ENCODE data around the gene CAPZB.
A peak's percentile ranks its signal among the peaks of the same experiment; 100 is the strongest.

Gene CAPZB

GRCh38 chr1:19483261-19483660 lies 2.1 kb downstream of the CAPZB start:
- H3K36me3 Mint-ChIP-seq (ENCODE audit: low read depth): peaks cover 13% of the 10 kb centered on the region
- no peaks in the 10 kb centered on the region for H3K9me3 Mint-ChIP-seq
- H3K4me3 Mint-ChIP-seq: peak overlapping the region; percentile 96 to 98 (median 97)

DNA sequence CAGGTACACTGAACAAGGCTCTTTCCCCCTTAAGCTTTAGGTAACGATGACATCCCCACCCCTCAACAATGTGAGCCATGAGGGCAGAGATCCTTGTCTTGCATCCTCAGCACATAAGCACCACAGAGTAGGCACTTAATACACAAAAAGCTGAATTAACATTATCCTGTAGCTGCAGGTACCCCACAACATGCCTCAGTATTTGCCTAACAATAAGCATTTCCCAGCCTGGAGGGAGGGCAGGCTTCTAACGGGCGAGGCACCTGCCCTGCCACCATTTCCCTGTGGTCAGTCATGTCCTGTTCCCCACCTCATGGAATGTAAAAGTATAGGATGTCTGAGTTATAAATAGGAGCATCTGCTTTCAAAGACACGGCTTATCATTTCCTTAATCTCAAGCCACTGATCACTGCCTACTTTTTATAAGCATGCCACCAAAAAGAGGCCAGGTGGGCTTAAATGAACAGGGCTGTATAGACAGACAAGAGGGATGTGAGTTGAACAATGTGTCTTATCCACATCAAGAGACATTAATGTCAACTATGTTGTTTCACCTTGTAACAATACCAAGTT lies 3.4 kb downstream of the CAPZB start:
- peak overlapping the region; percentile 32 to 97 (median 96) for H3K4me3 Mint-ChIP-seq

More at GRCh38 chr1:19483261-19483660, 2.1 kb downstream of the CAPZB start:
- Mint-ChIP-seq H3K27me3 (ENCODE audit: low read depth) (no peaks in the 10 kb centered on the region), H3K4me1 (peaks cover 54% of the 10 kb centered on the region), H3K27ac (peak overlapping the region; percentile 9 to 96 (median 41))
- TF ChIP-seq CTCF (IDR thresholded peaks at IDR 0.05; ENCODE audit: unreplicated experiment in 3 of 3): no peak

GRCh38 chr1:19480282-19480681 lies 5.1 kb downstream of the CAPZB start:
- no peaks in the 10 kb centered on the region for H3K27me3 Mint-ChIP-seq (ENCODE audit: low read depth)
- H3K27ac Mint-ChIP-seq: no peak overlapping the region
- peaks cover 13% of the 10 kb centered on the region for H3K36me3 Mint-ChIP-seq (ENCODE audit: low read depth)
- H3K9me3 Mint-ChIP-seq: no peaks in the 10 kb centered on the region
- no peak overlapping the region for H3K4me3 Mint-ChIP-seq
- no peak for TF ChIP-seq CTCF (IDR thresholded peaks at IDR 0.05; ENCODE audit: unreplicated experiment in 3 of 3)
- H3K4me1 Mint-ChIP-seq: peaks cover 55% of the 10 kb centered on the region

More for the DNA sequence above, 3.4 kb downstream of the CAPZB start:
- peak overlapping the region in 1 of 3 experiments; percentile 3 for H3K27ac Mint-ChIP-seq
- TF ChIP-seq CTCF (IDR thresholded peaks at IDR 0.05; ENCODE audit: unreplicated experiment in 3 of 3): no peak
- H3K27me3 Mint-ChIP-seq (ENCODE audit: low read depth): no peaks in the 10 kb centered on the region
- H3K36me3 Mint-ChIP-seq (ENCODE audit: low read depth): peaks cover 13% of the 10 kb centered on the region
- H3K4me1 Mint-ChIP-seq: peaks cover 61% of the 10 kb centered on the region
- H3K9me3 Mint-ChIP-seq: no peaks in the 10 kb centered on the region

DNA sequence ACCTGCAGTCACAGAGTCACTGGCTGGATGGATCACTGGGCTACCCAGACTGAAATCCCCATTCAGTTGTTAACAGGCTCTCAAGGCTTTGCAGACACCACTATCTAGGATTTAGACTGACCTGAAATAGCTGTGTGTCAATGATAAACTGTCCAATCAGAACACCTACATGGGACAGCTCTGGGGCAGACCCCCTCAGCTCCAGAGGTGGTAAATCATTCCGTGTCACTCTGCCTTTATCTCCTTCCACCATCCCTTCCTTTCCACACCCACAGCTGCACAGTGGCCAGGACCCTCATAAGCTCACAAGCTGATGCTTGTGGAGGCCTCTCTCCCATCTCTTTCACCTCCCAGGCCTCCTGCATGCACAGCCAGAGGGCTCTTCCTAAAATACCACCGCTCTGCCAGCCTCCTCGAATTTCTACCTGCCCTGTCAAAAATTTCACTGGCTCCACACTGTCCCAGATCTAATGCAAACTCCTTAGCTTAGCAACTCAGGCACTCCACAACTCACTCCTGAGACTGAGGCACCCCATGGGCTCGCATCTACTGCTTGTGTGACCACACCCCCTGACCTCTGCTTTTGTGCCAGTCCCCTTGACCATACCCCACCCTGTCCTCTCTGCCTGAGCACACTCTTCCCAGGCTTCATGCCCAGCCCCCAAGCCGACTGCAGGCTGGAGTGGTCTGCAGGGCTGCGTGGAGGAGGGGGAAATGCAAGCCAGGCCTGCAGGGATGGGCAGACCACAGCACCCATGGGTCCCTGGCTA lies 5.8 kb downstream of the CAPZB start:
- H3K27me3 Mint-ChIP-seq (ENCODE audit: low read depth): no peaks in the 10 kb centered on the region
- H3K4me3 Mint-ChIP-seq: no peak overlapping the region
- no peak overlapping the region for H3K27ac Mint-ChIP-seq
- H3K36me3 Mint-ChIP-seq (ENCODE audit: low read depth): peaks cover 13% of the 10 kb centered on the region
- TF ChIP-seq CTCF (IDR thresholded peaks at IDR 0.05; ENCODE audit: unreplicated experiment in 3 of 3): no peak
- H3K9me3 Mint-ChIP-seq: no peaks in the 10 kb centered on the region
- H3K4me1 Mint-ChIP-seq: peaks cover 59% of the 10 kb centered on the region

DNA sequence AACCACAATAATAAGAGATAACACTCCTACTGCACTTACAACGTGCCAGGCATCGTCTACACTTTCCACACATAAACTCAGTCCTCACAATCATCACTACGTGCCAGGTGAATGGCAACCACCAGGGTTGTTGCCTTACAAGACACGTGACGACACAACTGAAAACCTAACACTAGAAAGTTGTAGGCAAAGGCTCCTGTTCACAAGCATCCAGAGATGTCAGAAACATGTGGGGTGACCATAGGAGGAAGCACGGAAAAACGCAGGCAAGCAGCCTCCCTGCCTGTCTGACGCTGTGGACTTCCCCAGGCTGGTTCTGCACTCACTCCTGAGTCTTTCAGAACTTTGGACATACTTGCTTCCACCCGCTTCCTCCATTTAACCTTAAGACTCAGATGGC lies 7.0 kb downstream of the CAPZB start:
- H3K4me3 Mint-ChIP-seq: no peak overlapping the region
- H3K36me3 Mint-ChIP-seq (ENCODE audit: low read depth): peaks cover 8% of the 10 kb centered on the region
- H3K27ac Mint-ChIP-seq: no peak overlapping the region
- no peaks in the 10 kb centered on the region for H3K9me3 Mint-ChIP-seq
- no peaks in the 10 kb centered on the region for H3K27me3 Mint-ChIP-seq (ENCODE audit: low read depth)
- peaks cover 51% of the 10 kb centered on the region for H3K4me1 Mint-ChIP-seq
- TF ChIP-seq CTCF (IDR thresholded peaks at IDR 0.05; ENCODE audit: unreplicated experiment in 3 of 3): no peak
